ENCODE results near the gene SPOCK3. TPM values are rescaled to one million over a fixed set of nuclear protein-coding genes. Genes with fewer than 3 reads are reported as not detected.

The SPOCK3 gene
- total and polyA plus RNA-seq, 2 donors from 2014 or later = 0.25 to 0.84 TPM

- no peak overlapping the region for H3K27ac ChIP-seq (ENCODE audit: low read depth in 2 of 2, low read length in 2 of 2)
- no peak for DNase-seq
- H3K36me3 ChIP-seq (ENCODE audit: control insufficient read depth in 2 of 3, insufficient read depth in 3 of 3, low read length in 3 of 3) = no peaks in the 10 kb centered on the region
- no peak overlapping the region for H3K9ac ChIP-seq (ENCODE audit: low read length in 3 of 3)
- no peak overlapping the region for H3K4me3 ChIP-seq (ENCODE audit: low read length in 3 of 3)
- H3K4me1 ChIP-seq (ENCODE audit: control insufficient read depth in 2 of 3, insufficient read depth in 2 of 3, low read depth in 1 of 3, low read length in 3 of 3) = no peaks in the 10 kb centered on the region
- H3K27me3 ChIP-seq (ENCODE audit: control insufficient read depth, insufficient read depth, low read length) = no peaks in the 10 kb centered on the region
- H3K9me3 ChIP-seq (ENCODE audit: control insufficient read depth in 2 of 3, insufficient read depth in 1 of 3, low read length in 3 of 3) = no peaks in the 10 kb centered on the region
- intact Hi-C loops (cut with DNase I) = no loop called here
- no peak for TF ChIP-seq CTCF (IDR thresholded peaks at IDR 0.05; ENCODE audit: borderline replicate concordance, extremely low read depth, insufficient read depth)
- FAIRE-seq = no peak
These were observed 134.2 kb downstream of the SPOCK3 start for GRCh38 chr4:167100120-167100519.

- Histone ChIP-seq H3K9me3 (ENCODE audit: control insufficient read depth in 2 of 3, insufficient read depth in 1 of 3, low read length in 3 of 3) (no peaks in the 10 kb centered on the region), H3K9ac (ENCODE audit: low read length in 3 of 3) (no peak overlapping the region), H3K4me3 (ENCODE audit: low read length in 3 of 3) (no peak overlapping the region), H3K27me3 (ENCODE audit: control insufficient read depth, insufficient read depth, low read length) (no peaks in the 10 kb centered on the region), H3K4me1 (ENCODE audit: control insufficient read depth in 2 of 3, insufficient read depth in 2 of 3, low read depth in 1 of 3, low read length in 3 of 3) (no peaks in the 10 kb centered on the region), H3K36me3 (ENCODE audit: control insufficient read depth in 2 of 3, insufficient read depth in 3 of 3, low read length in 3 of 3) (no peaks in the 10 kb centered on the region), H3K27ac (ENCODE audit: low read depth in 2 of 2, low read length in 2 of 2) (no peak overlapping the region)
- no peak for TF ChIP-seq CTCF (IDR thresholded peaks at IDR 0.05; ENCODE audit: borderline replicate concordance, extremely low read depth, insufficient read depth)
- DNase-seq (no peak), FAIRE-seq (no peak)
- intact Hi-C loops (cut with DNase I) = no loop called here
These were observed 146.2 kb downstream of the SPOCK3 start for GRCh38 chr4:167088115-167088514.

GRCh38 chr4:167084321-167084720 is 150.0 kb downstream of the SPOCK3 start:
- Histone ChIP-seq H3K9me3 (ENCODE audit: control insufficient read depth in 2 of 3, insufficient read depth in 1 of 3, low read length in 3 of 3) (no peaks in the 10 kb centered on the region), H3K4me3 (ENCODE audit: low read length in 3 of 3) (no peak overlapping the region), H3K36me3 (ENCODE audit: control insufficient read depth in 2 of 3, insufficient read depth in 3 of 3, low read length in 3 of 3) (no peaks in the 10 kb centered on the region), H3K27me3 (ENCODE audit: control insufficient read depth, insufficient read depth, low read length) (no peaks in the 10 kb centered on the region), H3K4me1 (ENCODE audit: control insufficient read depth in 2 of 3, insufficient read depth in 2 of 3, low read depth in 1 of 3, low read length in 3 of 3) (no peaks in the 10 kb centered on the region), H3K27ac (ENCODE audit: low read depth in 2 of 2, low read length in 2 of 2) (no peak overlapping the region), H3K9ac (ENCODE audit: low read length in 3 of 3) (no peak overlapping the region)
- TF ChIP-seq CTCF (IDR thresholded peaks at IDR 0.05; ENCODE audit: borderline replicate concordance, extremely low read depth, insufficient read depth) = no peak
- intact Hi-C loops (cut with DNase I) = no loop called here
- FAIRE-seq = no peak
- no peak for DNase-seq

GRCh38 chr4:167079762-167080161 is 154.5 kb downstream of the SPOCK3 start:
- FAIRE-seq = no peak
- TF ChIP-seq CTCF (IDR thresholded peaks at IDR 0.05; ENCODE audit: borderline replicate concordance, extremely low read depth, insufficient read depth) = no peak

More at GRCh38 chr4:167079762-167080161, 154.5 kb downstream of the SPOCK3 start:
- intact Hi-C loops (cut with DNase I) = no loop called here
- Histone ChIP-seq H3K27ac (ENCODE audit: low read depth in 2 of 2, low read length in 2 of 2) (no peak overlapping the region), H3K27me3 (ENCODE audit: control insufficient read depth, insufficient read depth, low read length) (no peaks in the 10 kb centered on the region), H3K4me1 (ENCODE audit: control insufficient read depth in 2 of 3, insufficient read depth in 2 of 3, low read depth in 1 of 3, low read length in 3 of 3) (no peaks in the 10 kb centered on the region), H3K9me3 (ENCODE audit: control insufficient read depth in 2 of 3, insufficient read depth in 1 of 3, low read length in 3 of 3) (no peaks in the 10 kb centered on the region), H3K36me3 (ENCODE audit: control insufficient read depth in 2 of 3, insufficient read depth in 3 of 3, low read length in 3 of 3) (no peaks in the 10 kb centered on the region), H3K9ac (ENCODE audit: low read length in 3 of 3) (no peak overlapping the region), H3K4me3 (ENCODE audit: low read length in 3 of 3) (no peak overlapping the region)
- no peak for DNase-seq

Data from kidney (tissue), 14 donors.